ENCODE results near the gene FSD2.

DNA sequence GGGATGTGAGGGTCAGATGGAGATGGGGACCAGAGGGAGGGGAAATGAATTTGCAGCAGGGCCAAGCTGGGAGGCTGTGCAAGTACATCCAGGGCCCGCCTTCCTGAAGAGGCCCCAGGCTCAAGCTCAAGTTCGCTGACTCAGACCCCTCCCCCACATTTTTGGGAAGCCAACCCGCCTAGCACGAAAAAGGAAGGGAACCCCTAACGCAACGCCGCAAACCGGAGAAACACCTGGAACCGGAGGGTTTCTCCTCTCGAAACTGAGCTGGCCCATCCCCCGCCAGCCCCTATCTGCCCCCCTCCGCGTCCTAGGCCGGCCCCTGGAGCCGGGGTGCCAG, 96.8 kb downstream of the FSD2 start:
- TF ChIP-seq, protein P1, sequence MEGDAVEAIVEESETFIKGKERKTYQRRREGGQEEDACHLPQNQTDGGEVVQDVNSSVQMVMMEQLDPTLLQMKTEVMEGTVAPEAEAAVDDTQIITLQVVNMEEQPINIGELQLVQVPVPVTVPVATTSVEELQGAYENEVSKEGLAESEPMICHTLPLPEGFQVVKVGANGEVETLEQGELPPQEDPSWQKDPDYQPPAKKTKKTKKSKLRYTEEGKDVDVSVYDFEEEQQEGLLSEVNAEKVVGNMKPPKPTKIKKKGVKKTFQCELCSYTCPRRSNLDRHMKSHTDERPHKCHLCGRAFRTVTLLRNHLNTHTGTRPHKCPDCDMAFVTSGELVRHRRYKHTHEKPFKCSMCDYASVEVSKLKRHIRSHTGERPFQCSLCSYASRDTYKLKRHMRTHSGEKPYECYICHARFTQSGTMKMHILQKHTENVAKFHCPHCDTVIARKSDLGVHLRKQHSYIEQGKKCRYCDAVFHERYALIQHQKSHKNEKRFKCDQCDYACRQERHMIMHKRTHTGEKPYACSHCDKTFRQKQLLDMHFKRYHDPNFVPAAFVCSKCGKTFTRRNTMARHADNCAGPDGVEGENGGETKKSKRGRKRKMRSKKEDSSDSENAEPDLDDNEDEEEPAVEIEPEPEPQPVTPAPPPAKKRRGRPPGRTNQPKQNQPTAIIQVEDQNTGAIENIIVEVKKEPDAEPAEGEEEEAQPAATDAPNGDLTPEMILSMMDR (conservative IDR thresholded peaks at IDR 0.05): no peak
- TF ChIP-seq ZFX (IDR thresholded peaks at IDR 0.05): 0 out of 2 replicates have a peak, but pooled peaks have one; percentile 29

Measured in C4-2B (cell line).